H9 (cell line): ENCODE data around the gene CFAP161. TPM values are rescaled to one million over a fixed set of nuclear protein-coding genes. Genes with fewer than 3 reads are reported as not detected.

Experiments used
- DNase-seq: peaks from one replicate; pipeline ENCODE4 v3.0.0-alpha.2; 2017
- H2AFZ ChIP-seq: one replicate; pipeline ENCODE4 v1.6.1; 2013; ENCODE audit warnings: mild to moderate bottlenecking, low read length, control low read depth, moderate library complexity
- H2AK5ac ChIP-seq: 2 replicates; pipeline ENCODE4 v1.6.1; 2013; ENCODE audit warnings: low read length, control low read depth, mixed read lengths; ENCODE audit not compliant: insufficient read length
- H2BK120ac ChIP-seq: one replicate; pipeline ENCODE4 v1.6.1; 2013; ENCODE audit warnings: low read depth, mild to moderate bottlenecking, low read length, control low read depth, inconsistent platforms; ENCODE audit not compliant: poor library complexity, severe bottlenecking
- H2BK12ac ChIP-seq: 2 replicates; pipeline ENCODE4 v1.6.1; 2013; ENCODE audit warnings: low read length, control low read depth, mixed read lengths, low read depth; ENCODE audit not compliant: insufficient read length
- H2BK15ac ChIP-seq: 2 replicates; pipeline ENCODE4 v1.6.1; 2013; ENCODE audit warnings: low read depth, low read length, control low read depth
- H2BK20ac ChIP-seq: one replicate; pipeline ENCODE4 v1.6.1; 2013; ENCODE audit warnings: low read depth, mild to moderate bottlenecking, low read length, control low read depth, inconsistent platforms; ENCODE audit not compliant: poor library complexity, severe bottlenecking
- H2BK5ac ChIP-seq: 2 replicates; pipeline ENCODE4 v1.6.1; 2013; ENCODE audit warnings: low read length, control low read depth, mixed read lengths; ENCODE audit not compliant: insufficient read length
- H3K14ac ChIP-seq: 2 replicates; pipeline ENCODE4 v1.6.1; 2013; ENCODE audit warnings: low read length, control low read depth; ENCODE audit not compliant: insufficient read depth
- H3K18ac ChIP-seq: 2 replicates; pipeline ENCODE4 v1.6.1; 2013; ENCODE audit warnings: low read depth, mild to moderate bottlenecking, mixed read lengths, low read length, control low read depth; ENCODE audit not compliant: insufficient read length
- H3K23ac ChIP-seq: 2 replicates; pipeline ENCODE4 v1.6.1; 2013; ENCODE audit warnings: low read length, control low read depth, mixed read lengths, low read depth; ENCODE audit not compliant: insufficient read length
- H3K23me2 ChIP-seq: 2 replicates; pipeline ENCODE4 v1.6.1; 2013; ENCODE audit warnings: low read depth, mild to moderate bottlenecking, mixed read lengths, low read length, control low read depth; ENCODE audit not compliant: insufficient read length, poor library complexity, severe bottlenecking
- H3K27ac ChIP-seq: 2 replicates; pipeline ENCODE4 v1.5.1; 2013; ENCODE audit warnings: low read length, control low read depth, mixed read lengths, low read depth; ENCODE audit not compliant: insufficient read length
- H3K27me3 ChIP-seq: 2 replicates; pipeline ENCODE4 v1.6.1; 2013; ENCODE audit warnings: low read length, control low read depth, inconsistent platforms; ENCODE audit not compliant: insufficient read depth
- H3K4ac ChIP-seq: 2 replicates; pipeline ENCODE4 v1.6.1; 2013; ENCODE audit warnings: low read depth, mild to moderate bottlenecking, control low read depth, inconsistent platforms, low read length, moderate library complexity
- H3K4me1 ChIP-seq: 2 replicates; pipeline ENCODE4 v1.6.1; 2013; ENCODE audit warnings: low read length, control low read depth, inconsistent platforms; ENCODE audit not compliant: insufficient read depth
- H3K4me2 ChIP-seq: 2 replicates; pipeline ENCODE4 v1.6.1; 2013; ENCODE audit warnings: low read length, control low read depth, mixed read lengths; ENCODE audit not compliant: insufficient read length, insufficient read depth
- H3K56ac ChIP-seq: 2 replicates; pipeline ENCODE4 v1.6.1; 2013; ENCODE audit warnings: low read depth, mild to moderate bottlenecking, mixed read lengths, low read length, control low read depth; ENCODE audit not compliant: insufficient read length
- H3K79me1 ChIP-seq: 2 replicates; pipeline ENCODE4 v1.6.1; 2013; ENCODE audit warnings: low read depth, mild to moderate bottlenecking, moderate library complexity, low read length, control low read depth, inconsistent platforms; ENCODE audit not compliant: insufficient read depth, poor library complexity, severe bottlenecking
- H3K79me2 ChIP-seq: 2 replicates; pipeline ENCODE4 v1.6.1; 2013; ENCODE audit warnings: low read length, control low read depth, inconsistent platforms; ENCODE audit not compliant: insufficient read depth
- H3K9ac ChIP-seq: 2 replicates; pipeline ENCODE4 v1.6.1; 2013; ENCODE audit warnings: low read length, control low read depth, mixed read lengths; ENCODE audit not compliant: insufficient read length; ENCODE audit errors: extremely low read depth
- H3K9me3 ChIP-seq: one replicate; pipeline ENCODE4 v1.6.1; 2013; ENCODE audit warnings: low read depth, low read length, inconsistent platforms; ENCODE audit not compliant: control insufficient read depth
- H3T11ph ChIP-seq: one replicate; pipeline ENCODE4 v1.6.1; 2013; ENCODE audit warnings: mild to moderate bottlenecking, low read length, control low read depth, inconsistent platforms
- H4K20me1 ChIP-seq: one replicate; pipeline ENCODE4 v1.6.1; 2013; ENCODE audit not compliant: control insufficient read depth, insufficient read length, insufficient read depth
- H4K5ac ChIP-seq: 2 replicates; pipeline ENCODE4 v1.6.1; 2013; ENCODE audit warnings: low read depth, mild to moderate bottlenecking, mixed read lengths, low read length, control low read depth; ENCODE audit not compliant: insufficient read length
- H4K8ac ChIP-seq: replicated peaks from 2 replicates; pipeline ENCODE4 v1.6.1; 2013; ENCODE audit warnings: low read length, control low read depth, mixed read lengths, low read depth; ENCODE audit not compliant: insufficient read length
- H4K91ac ChIP-seq: 2 replicates; pipeline ENCODE4 v1.6.1; 2013; ENCODE audit warnings: low read depth, mild to moderate bottlenecking, moderate library complexity, mixed read lengths, low read length, control low read depth; ENCODE audit not compliant: insufficient read length
- H3K27ac Mint-ChIP-seq, 3 experiments: 2 replicates in 2 of 3; 3 replicates in 1 of 3; pipeline ENCODE4 v1.8.0; 2020 to 2021; ENCODE audit warnings: mixed read lengths in 3 of 3, mild to moderate bottlenecking in 1 of 3, moderate library complexity in 1 of 3
- H3K27me3 Mint-ChIP-seq: 2 replicates; pipeline ENCODE4 v1.8.0; 2021; ENCODE audit warnings: low read depth, mild to moderate bottlenecking, moderate library complexity, mixed read lengths
- H3K36me3 Mint-ChIP-seq, 3 experiments: 2 replicates in 2 of 3; 3 replicates in 1 of 3; pipeline ENCODE4 v1.8.0; 2020 to 2021; ENCODE audit warnings: low read depth in 3 of 3, mixed read lengths in 3 of 3; ENCODE audit not compliant: insufficient read depth in 1 of 3
- H3K4me1 Mint-ChIP-seq, 2 experiments: 2 replicates each; pipeline ENCODE4 v1.8.0; 2020; ENCODE audit warnings: mixed read lengths in 2 of 2
- H3K4me3 Mint-ChIP-seq, 2 experiments: 2 replicates in 1 of 2; 3 replicates in 1 of 2; pipeline ENCODE4 v1.8.0; 2020 to 2021; ENCODE audit warnings: mild to moderate bottlenecking in 2 of 2, mixed read lengths in 2 of 2, moderate library complexity in 1 of 2
- H3K9me3 Mint-ChIP-seq, 2 experiments: 2 replicates in 1 of 2; 3 replicates in 1 of 2; pipeline ENCODE4 v1.8.0; 2020; ENCODE audit warnings: mild to moderate bottlenecking in 2 of 2, mixed read lengths in 2 of 2, moderate library complexity in 1 of 2
- WGBS: extraction: QIAGEN DNeasy Blood & Tissue Kit; methylation state at CpG from one replicate; pipeline ENCODE4 v1.1.7; 2013; ENCODE audit warnings: missing lambda C conversion rate, low lambda C conversion rate, mixed read lengths; ENCODE audit not compliant: insufficient read length; ENCODE audit errors: extremely low coverage; 5-methylcytosine and 5-hydroxymethylcytosine counted together
- total RNA-seq: library from RNA; stranded (reverse); gene quantifications from 2 replicates; pipeline ENCODE4 v1.2.1, GENCODE V29; 2021
- TF ChIP-seq, protein P1 (sequence below): fragments of 200-600 bp; sonication (generic); conservative IDR thresholded peaks from 3 replicates; pipeline ENCODE4 v1.8.0; 2021; ENCODE audit warnings: antibody characterized with exemption, mild to moderate bottlenecking

The CFAP161 gene
- total RNA-seq, 1 experiment from 2014 or later: 0.24 TPM

GRCh38 chr15:81178365-81178764, 44.3 kb downstream of the CFAP161 start:
- Histone ChIP-seq H2BK12ac (no peak overlapping the region), H3K14ac (no peak overlapping the region), H3T11ph (no peak overlapping the region), H4K20me1 (peaks cover 2% of the 10 kb centered on the region), H3K4me1 (no peaks in the 10 kb centered on the region), H3K23me2 (no peaks in the 10 kb centered on the region), H3K9ac (no peak overlapping the region), H4K5ac (no peak overlapping the region), H3K79me1 (no peaks in the 10 kb centered on the region), H2AFZ (no peak overlapping the region), H3K56ac (no peak overlapping the region), H3K9me3 (no peaks in the 10 kb centered on the region), H2BK15ac (no peak overlapping the region; the same call in 1 of the 2 replicates), H3K4me2 (no peak overlapping the region), H3K27me3 (no peaks in the 10 kb centered on the region), H4K91ac (no peak overlapping the region), H2BK5ac (no peak overlapping the region), H2BK20ac (no peak overlapping the region), H3K18ac (no peak overlapping the region), H4K8ac (no peak overlapping the region), H3K79me2 (no peaks in the 10 kb centered on the region), H3K4ac (no peak overlapping the region), H2BK120ac (no peak overlapping the region), H3K27ac (no peak overlapping the region), H3K23ac (no peak overlapping the region), H2AK5ac (no peak overlapping the region)
- no CpG with 5 or more reads among the region's 2 CpGs for WGBS
- H3K27ac Mint-ChIP-seq: no peak overlapping the region
- TF ChIP-seq, protein P1, sequence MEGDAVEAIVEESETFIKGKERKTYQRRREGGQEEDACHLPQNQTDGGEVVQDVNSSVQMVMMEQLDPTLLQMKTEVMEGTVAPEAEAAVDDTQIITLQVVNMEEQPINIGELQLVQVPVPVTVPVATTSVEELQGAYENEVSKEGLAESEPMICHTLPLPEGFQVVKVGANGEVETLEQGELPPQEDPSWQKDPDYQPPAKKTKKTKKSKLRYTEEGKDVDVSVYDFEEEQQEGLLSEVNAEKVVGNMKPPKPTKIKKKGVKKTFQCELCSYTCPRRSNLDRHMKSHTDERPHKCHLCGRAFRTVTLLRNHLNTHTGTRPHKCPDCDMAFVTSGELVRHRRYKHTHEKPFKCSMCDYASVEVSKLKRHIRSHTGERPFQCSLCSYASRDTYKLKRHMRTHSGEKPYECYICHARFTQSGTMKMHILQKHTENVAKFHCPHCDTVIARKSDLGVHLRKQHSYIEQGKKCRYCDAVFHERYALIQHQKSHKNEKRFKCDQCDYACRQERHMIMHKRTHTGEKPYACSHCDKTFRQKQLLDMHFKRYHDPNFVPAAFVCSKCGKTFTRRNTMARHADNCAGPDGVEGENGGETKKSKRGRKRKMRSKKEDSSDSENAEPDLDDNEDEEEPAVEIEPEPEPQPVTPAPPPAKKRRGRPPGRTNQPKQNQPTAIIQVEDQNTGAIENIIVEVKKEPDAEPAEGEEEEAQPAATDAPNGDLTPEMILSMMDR: no peak
- peaks cover 0 to 18% of the 10 kb centered on the region in 2 experiments; a peak in 2 of 4 replicates for H3K4me1 Mint-ChIP-seq
- H3K27me3 Mint-ChIP-seq: peaks cover 18% of the 10 kb centered on the region
- DNase-seq: no peak
- no peaks in the 10 kb centered on the region for H3K9me3 Mint-ChIP-seq
- H3K4me3 Mint-ChIP-seq: no peak overlapping the region
- no peaks in the 10 kb centered on the region for H3K36me3 Mint-ChIP-seq
